CD4-positive, alpha-beta T cell (primary cell): ENCODE measurements around the gene PARL. TPM values are rescaled to one million over a fixed set of nuclear protein-coding genes. Genes with fewer than 3 reads are reported as not detected.

Source experiments
- ATAC-seq: fragments of 200-7000 bp; cut with Tn5 transposase; one replicate; pipeline ENCODE4 v1.10.0; 2022; ENCODE audit warnings: mild to moderate bottlenecking; ENCODE audit not compliant: poor library complexity
- CTCF ChIA-PET: fragments of 350-600 bp; sonication (Branson Sonifier 250); formaldehyde crosslinking; loops from one replicate; lab custom pipeline; 2021; ENCODE audit warnings: antibody characterized with exemption, inconsistent platforms; lab: Charles Lee
- POLR2A ChIA-PET: fragments of 350-600 bp; sonication (Branson Sonifier 250); formaldehyde crosslinking; loops from one replicate; lab custom pipeline; 2021; ENCODE audit warnings: antibody characterized with exemption, inconsistent platforms; lab: Charles Lee
- DNase-seq, 14 experiments: peaks; one replicate each; pipeline ENCODE4 v3.0.0-alpha.2; 2013 to 2020; ENCODE audit warnings: mixed read lengths in 2 of 14
- H3K27ac ChIP-seq, 2 donors: one replicate each; pipeline versions ENCODE4 v1.5.1 to v1.7.0; 2013; ENCODE audit warnings: low read length in 2 of 2, low read depth in 1 of 2, mild to moderate bottlenecking in 1 of 2
- H3K27me3 ChIP-seq, 2 experiments: 1 replicate in 1 of 2; 2 replicates in 1 of 2; pipeline versions ENCODE4 v1.6.1 to v1.7.0; 2013; ENCODE audit warnings: low read length in 2 of 2, control low read depth in 1 of 2, mild to moderate bottlenecking in 1 of 2, moderate library complexity in 1 of 2; ENCODE audit not compliant: insufficient read depth in 2 of 2, control insufficient read depth in 1 of 2
- H3K36me3 ChIP-seq: one replicate; pipeline ENCODE4 v1.6.1; 2013; ENCODE audit warnings: low read length, control low read depth; ENCODE audit not compliant: insufficient read depth
- H3K4me1 ChIP-seq: one replicate; pipeline ENCODE4 v1.6.1; 2013; ENCODE audit warnings: low read length, control low read depth; ENCODE audit not compliant: insufficient read depth
- H3K4me3 ChIP-seq: one replicate; pipeline ENCODE4 v1.5.1; 2013; ENCODE audit warnings: mild to moderate bottlenecking, low read length, moderate library complexity
- H3K9me3 ChIP-seq, 2 experiments: 1 replicate in 1 of 2; 2 replicates in 1 of 2; pipeline versions ENCODE4 v1.6.1 to v1.7.0; 2013; ENCODE audit warnings: low read length in 2 of 2, mild to moderate bottlenecking in 2 of 2, control low read depth in 1 of 2, moderate library complexity in 1 of 2; ENCODE audit not compliant: control insufficient read depth in 1 of 2, insufficient read depth in 1 of 2
- H3K27ac Mint-ChIP-seq: one replicate; pipeline ENCODE4 v1.8.0; 2020; ENCODE audit warnings: mixed read lengths
- H3K27me3 Mint-ChIP-seq: one replicate; pipeline ENCODE4 v1.8.0; 2021; ENCODE audit warnings: mixed read lengths
- H3K36me3 Mint-ChIP-seq: one replicate; pipeline ENCODE4 v1.8.0; 2021; ENCODE audit warnings: low read depth, mixed read lengths
- H3K4me1 Mint-ChIP-seq: one replicate; pipeline ENCODE4 v1.8.0; 2021; ENCODE audit warnings: low read depth, mixed read lengths
- H3K4me3 Mint-ChIP-seq: one replicate; pipeline ENCODE4 v1.8.0; 2020; ENCODE audit warnings: mild to moderate bottlenecking, mixed read lengths
- H3K9me3 Mint-ChIP-seq: one replicate; pipeline ENCODE4 v1.8.0; 2020; ENCODE audit warnings: mixed read lengths
- intact Hi-C, 2 experiments: fragments of 100-400 bp; cut with DNase I in 1 of 2; cut with micrococcal nuclease in 1 of 2; formaldehyde crosslinking; loops; one replicate each; pipeline versions ENCODE4 v1.15.1 to v1.9.0; 2023 to 2025; cut with DNase I, micrococcal nuclease
- total RNA-seq, 174 experiments: library from RNA in 2 of 174; stranded (reverse) in 2 of 174; gene quantifications; one replicate each; pipeline ENCODE4 v1.2.3 and lab custom pipeline; 2021 to 2026
- TF ChIP-seq, protein P1 (sequence below): fragments of 200-600 bp; IDR thresholded peaks from one replicate; pipeline ENCODE4 v1.8.0; 2022; ENCODE audit warnings: antibody characterized with exemption, mild to moderate bottlenecking

The PARL gene
- total RNA-seq, 2 experiments from 2014 or later: 36.9 to 40.0 TPM

DNA sequence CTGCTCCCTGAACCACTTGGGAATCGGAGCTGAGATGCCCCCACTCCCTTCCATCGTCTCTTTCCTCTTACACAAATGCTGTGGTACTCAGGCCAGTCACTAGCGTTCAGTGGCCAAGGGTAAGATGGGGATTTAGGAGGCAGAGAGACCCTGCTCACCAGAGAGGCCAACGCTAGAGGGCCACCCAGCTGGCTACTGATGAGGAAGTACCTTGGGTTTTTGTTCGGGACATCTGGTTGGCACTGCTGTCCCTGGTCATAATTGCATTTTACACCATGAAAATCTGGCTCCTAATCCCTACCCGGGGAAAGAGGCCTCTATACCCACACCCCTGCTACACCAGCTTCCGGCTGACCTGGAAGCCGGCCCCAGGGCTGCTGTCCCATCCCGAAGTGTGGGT is 67.0 kb downstream of the PARL start:
- H3K4me3 Mint-ChIP-seq: no peak overlapping the region
- ChIA-PET POLR2A (interaction anchor here (1.3 kb wide), 1 partner anchor 8 kb away, joined by 3 read pairs; the partner anchor contains the start of gene MAP6D1), CTCF (no interaction called here)
- no peak overlapping the region for H3K27ac ChIP-seq
- DNase-seq: no peak
- ATAC-seq: no peak
- H3K4me1 Mint-ChIP-seq: peaks cover 19% of the 10 kb centered on the region
- H3K36me3 Mint-ChIP-seq: peaks cover 18% of the 10 kb centered on the region
- no peaks in the 10 kb centered on the region for H3K9me3 ChIP-seq
- H3K27me3 Mint-ChIP-seq: no peaks in the 10 kb centered on the region
- no peaks in the 10 kb centered on the region for H3K27me3 ChIP-seq
- no peak overlapping the region for H3K27ac Mint-ChIP-seq
- H3K36me3 ChIP-seq: peaks cover 3% of the 10 kb centered on the region
- no peak overlapping the region for H3K4me3 ChIP-seq
- intact Hi-C loops: no loop called here
- H3K9me3 Mint-ChIP-seq: no peaks in the 10 kb centered on the region
- H3K4me1 ChIP-seq: peaks cover 12% of the 10 kb centered on the region
- TF ChIP-seq, protein P1, sequence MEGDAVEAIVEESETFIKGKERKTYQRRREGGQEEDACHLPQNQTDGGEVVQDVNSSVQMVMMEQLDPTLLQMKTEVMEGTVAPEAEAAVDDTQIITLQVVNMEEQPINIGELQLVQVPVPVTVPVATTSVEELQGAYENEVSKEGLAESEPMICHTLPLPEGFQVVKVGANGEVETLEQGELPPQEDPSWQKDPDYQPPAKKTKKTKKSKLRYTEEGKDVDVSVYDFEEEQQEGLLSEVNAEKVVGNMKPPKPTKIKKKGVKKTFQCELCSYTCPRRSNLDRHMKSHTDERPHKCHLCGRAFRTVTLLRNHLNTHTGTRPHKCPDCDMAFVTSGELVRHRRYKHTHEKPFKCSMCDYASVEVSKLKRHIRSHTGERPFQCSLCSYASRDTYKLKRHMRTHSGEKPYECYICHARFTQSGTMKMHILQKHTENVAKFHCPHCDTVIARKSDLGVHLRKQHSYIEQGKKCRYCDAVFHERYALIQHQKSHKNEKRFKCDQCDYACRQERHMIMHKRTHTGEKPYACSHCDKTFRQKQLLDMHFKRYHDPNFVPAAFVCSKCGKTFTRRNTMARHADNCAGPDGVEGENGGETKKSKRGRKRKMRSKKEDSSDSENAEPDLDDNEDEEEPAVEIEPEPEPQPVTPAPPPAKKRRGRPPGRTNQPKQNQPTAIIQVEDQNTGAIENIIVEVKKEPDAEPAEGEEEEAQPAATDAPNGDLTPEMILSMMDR: no peak

DNA sequence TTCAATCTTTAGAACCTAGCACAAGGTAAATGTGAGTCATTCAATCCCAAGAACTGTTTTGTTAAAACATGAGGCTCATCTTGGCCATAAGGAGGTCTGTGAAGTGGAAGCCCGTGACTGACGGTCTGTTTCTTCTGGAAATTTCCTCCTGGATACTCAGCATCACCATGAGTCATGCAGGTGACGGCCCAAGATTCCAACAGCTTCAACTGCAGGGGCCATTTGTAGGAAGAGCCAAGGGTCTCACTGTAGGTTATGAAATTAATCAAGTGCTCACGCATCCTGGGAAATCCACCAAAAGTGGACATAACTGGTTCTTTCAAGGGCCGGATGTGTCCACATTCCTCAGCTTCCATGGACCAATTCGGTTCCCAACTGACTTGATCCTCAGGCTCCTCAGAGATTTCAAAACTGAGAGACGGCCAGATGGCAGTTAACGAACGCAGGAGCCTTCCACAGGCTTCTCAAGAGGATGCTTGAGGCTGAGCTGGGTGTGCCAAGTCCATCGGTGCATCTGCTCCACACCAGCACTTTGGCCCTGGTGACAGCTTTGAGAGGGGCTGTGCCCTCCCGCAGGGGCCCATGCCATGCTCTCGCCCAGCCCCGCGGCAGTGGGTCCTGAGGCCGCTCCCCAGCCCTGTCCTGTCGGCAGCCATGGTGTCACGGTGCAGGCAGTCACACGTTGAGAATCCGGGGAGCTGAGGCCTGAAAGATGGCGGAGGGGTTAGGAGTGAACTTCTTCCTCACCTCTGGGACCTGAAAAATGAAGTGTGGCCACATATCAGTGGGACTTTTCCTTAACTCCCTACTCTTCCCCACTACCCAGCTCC is 67.8 kb downstream of the PARL start:
- intact Hi-C loops: no loop called here
- TF ChIP-seq, protein P1: no peak
- POLR2A ChIA-PET: interaction anchor here (1.3 to 2.2 kb wide), 4 partner anchors 8 to 68 kb away, joined by 3 to 9 read pairs (median 4); partner anchors contain the start of genes MAP6D1 and PARL
- Histone ChIP-seq H3K4me1 (peaks cover 12% of the 10 kb centered on the region), H3K9me3 (no peaks in the 10 kb centered on the region), H3K27ac (no peak overlapping the region), H3K27me3 (no peaks in the 10 kb centered on the region), H3K4me3 (no peak overlapping the region), H3K36me3 (peaks cover 4% of the 10 kb centered on the region)
- Mint-ChIP-seq H3K36me3 (peaks cover 22% of the 10 kb centered on the region), H3K4me3 (no peak overlapping the region), H3K27ac (peak overlapping the region; percentile 90), H3K27me3 (no peaks in the 10 kb centered on the region), H3K9me3 (no peaks in the 10 kb centered on the region), H3K4me1 (peaks cover 19% of the 10 kb centered on the region)
- DNase-seq (no peak), ATAC-seq (no peak)
- CTCF ChIA-PET: no interaction called here

DNA sequence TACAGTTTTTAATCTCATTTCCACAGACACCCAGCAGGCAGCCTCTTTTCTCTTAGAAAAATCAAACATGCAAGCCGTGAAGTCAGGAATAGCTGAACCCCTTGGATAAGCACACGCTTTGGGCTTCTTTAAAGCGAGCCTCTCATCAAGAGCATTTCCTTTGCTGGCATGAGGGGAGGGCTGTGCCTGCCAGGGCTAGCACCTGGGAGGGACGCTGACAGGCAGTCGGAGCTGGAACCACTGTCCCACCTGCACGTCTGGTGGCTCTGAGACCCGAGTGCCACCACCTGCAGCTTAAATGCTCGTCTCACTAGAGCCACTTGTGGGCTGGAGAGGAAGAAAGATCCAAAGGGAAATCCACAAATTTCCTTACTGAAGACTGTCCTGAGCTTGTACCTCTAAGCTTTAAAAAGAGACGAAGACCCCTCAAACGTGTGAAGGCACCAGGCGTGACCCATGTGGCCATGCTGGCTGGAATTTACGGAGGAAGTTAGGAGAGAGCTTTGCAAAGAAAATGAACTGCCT is 68.7 kb downstream of the PARL start:
- no peaks in the 10 kb centered on the region for H3K9me3 Mint-ChIP-seq
- Histone ChIP-seq H3K4me1 (peaks cover 12% of the 10 kb centered on the region), H3K36me3 (peaks cover 8% of the 10 kb centered on the region), H3K9me3 (no peaks in the 10 kb centered on the region), H3K27ac (peak overlapping the region in 1 of 2 donors; percentile 72), H3K27me3 (no peaks in the 10 kb centered on the region), H3K4me3 (peak overlapping the region; percentile 17)
- peak; percentile 27 for ATAC-seq
- H3K36me3 Mint-ChIP-seq: peaks cover 29% of the 10 kb centered on the region
- ChIA-PET POLR2A (interaction anchor here (0.8 to 2.3 kb wide), 7 partner anchors 9 to 385 kb away, joined by 3 to 12 read pairs (median 5); partner anchors contain the start of genes KLHL24 and PARL), CTCF (interaction anchor here (1.4 kb wide), 1 partner anchor 69 kb away, joined by 3 read pairs; no protein-coding TSS in a partner anchor)
- peaks cover 19% of the 10 kb centered on the region for H3K4me1 Mint-ChIP-seq
- intact Hi-C loops: no loop called here
- DNase-seq: peak in 1 of 14 experiments; percentile 1
- H3K27ac Mint-ChIP-seq: peak overlapping the region; percentile 90
- peak overlapping the region; percentile 75 for H3K4me3 Mint-ChIP-seq
- TF ChIP-seq, protein P1: no peak
- no peaks in the 10 kb centered on the region for H3K27me3 Mint-ChIP-seq
